Suprapubic skin (tissue), 3 donors: ENCODE data around the gene ASS1.

Experiments used
- POLR2A ChIP-seq, 2 donors: fragments of 450-650 bp; IDR thresholded peaks; one replicate each; pipeline ENCODE4 v1.6.1; 2017; ENCODE audit warnings: antibody characterized with exemption in 2 of 2, mild to moderate bottlenecking in 2 of 2, moderate library complexity in 2 of 2
- TF ChIP-seq, protein P1 (sequence below), 2 donors: fragments of 200-600 bp in 1 of 2; fragments of 450-650 bp in 1 of 2; sonication (generic) in 1 of 2; IDR thresholded peaks; one replicate each; pipeline ENCODE4 v1.5.1; 2016 to 2019; ENCODE audit warnings: antibody characterized with exemption in 2 of 2, mild to moderate bottlenecking in 1 of 2, moderate library complexity in 1 of 2

DNA sequence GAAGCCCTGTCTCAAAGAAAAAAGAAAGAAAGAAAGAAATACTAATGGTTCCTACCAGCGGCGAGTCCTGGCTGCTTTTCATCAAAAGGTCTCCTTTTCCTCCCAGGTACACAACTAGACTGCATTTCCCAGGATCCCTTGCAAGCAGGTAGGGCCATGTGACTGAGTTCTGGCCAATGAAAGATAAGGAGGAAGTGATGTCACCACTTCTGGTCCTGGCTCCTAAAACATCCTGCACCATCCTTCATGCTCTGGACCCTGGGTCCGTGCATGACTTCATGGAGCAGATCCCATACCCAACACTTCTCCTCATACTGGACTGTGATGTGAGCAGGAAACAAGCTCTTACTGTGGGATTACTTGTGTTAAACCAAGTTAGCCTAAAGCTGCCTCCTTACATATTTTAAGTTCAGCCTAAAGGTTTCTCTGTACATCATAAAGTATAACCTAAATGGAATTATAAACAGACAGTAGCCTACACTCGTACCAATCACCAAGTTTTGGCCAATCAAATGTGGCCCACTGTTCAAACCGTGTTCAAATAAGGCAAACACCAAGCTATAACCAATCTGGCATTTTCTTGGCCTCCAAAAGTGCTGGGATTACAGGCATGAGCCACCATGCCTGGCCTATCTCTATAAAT lies 104.5 kb downstream of the ASS1 start:
- TF ChIP-seq, protein P1, sequence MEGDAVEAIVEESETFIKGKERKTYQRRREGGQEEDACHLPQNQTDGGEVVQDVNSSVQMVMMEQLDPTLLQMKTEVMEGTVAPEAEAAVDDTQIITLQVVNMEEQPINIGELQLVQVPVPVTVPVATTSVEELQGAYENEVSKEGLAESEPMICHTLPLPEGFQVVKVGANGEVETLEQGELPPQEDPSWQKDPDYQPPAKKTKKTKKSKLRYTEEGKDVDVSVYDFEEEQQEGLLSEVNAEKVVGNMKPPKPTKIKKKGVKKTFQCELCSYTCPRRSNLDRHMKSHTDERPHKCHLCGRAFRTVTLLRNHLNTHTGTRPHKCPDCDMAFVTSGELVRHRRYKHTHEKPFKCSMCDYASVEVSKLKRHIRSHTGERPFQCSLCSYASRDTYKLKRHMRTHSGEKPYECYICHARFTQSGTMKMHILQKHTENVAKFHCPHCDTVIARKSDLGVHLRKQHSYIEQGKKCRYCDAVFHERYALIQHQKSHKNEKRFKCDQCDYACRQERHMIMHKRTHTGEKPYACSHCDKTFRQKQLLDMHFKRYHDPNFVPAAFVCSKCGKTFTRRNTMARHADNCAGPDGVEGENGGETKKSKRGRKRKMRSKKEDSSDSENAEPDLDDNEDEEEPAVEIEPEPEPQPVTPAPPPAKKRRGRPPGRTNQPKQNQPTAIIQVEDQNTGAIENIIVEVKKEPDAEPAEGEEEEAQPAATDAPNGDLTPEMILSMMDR (IDR thresholded peaks at IDR 0.05), result no peak
- no peak for TF ChIP-seq POLR2A (IDR thresholded peaks at IDR 0.05)
